Dermis microvascular lymphatic vessel endothelial cell (primary cell): ENCODE results near the gene OR56B4. TPM values are rescaled to one million over a fixed set of nuclear protein-coding genes. Genes with fewer than 3 reads are reported as not detected.
"Not testable (repeated sequence)": the region's sequence is repeated elsewhere in the genome, so short reads cannot be mapped to it uniquely, and the experiment has no call there.

Source experiments
- DNase-seq, 2 donors: peaks; one replicate each; pipeline versions ENCODE4 v3.0.0 to v3.0.0-alpha.2; 2010; ENCODE audit warnings: low read depth in 2 of 2
- total RNA-seq: library from RNA; depleted of rRNA; stranded (reverse); fragments of >200 nt; gene quantifications from 2 replicates; pipeline ENCODE4 v1.2.1, GENCODE V29; 2014

The OR56B4 gene
- total RNA-seq, 1 donor from 2014 or later: not detected

GRCh38 chr11:6143737-6144136 is 36.3 kb downstream of the OR56B4 start:
- DNase-seq: not testable (repeated sequence)

DNA sequence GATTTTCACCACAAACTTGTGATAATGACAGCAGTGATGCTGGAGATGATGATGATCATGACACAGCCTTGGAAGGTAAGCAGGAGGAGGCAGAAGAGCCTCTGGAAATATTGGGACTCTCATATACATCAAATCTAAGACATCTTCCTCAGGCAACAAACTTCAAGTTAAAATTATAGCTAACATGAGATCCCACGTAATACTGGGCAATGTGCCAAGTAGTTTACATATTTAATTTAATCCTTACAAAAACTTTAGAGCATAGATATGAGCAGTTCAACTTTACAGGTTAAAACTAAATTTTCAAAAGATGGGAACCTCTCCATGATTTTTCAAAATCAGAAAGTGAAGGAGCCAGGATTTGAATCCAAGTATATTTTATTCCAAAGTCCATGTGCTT is 43.6 kb downstream of the OR56B4 start:
- DNase-seq: no peak

DNA sequence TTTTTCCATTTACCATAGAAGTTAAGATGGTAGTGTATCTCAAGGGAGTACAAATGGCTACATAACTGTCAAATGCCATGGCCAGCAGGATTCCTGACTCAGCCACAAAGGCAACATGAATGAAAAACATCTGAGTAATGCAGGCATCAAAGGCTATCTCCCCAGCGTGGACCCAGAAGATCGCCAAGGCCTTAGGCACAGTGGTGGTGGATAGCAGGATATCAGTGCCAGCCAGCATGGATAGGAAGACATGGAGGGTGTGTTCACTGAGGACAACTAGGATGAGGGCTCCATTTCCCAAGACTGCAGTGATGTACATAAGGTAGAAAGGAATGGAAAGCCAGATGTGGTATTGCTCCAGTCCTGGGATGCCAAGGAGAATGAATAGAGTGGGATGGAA is 44.6 kb downstream of the OR56B4 start:
- no peak for DNase-seq

DNA sequence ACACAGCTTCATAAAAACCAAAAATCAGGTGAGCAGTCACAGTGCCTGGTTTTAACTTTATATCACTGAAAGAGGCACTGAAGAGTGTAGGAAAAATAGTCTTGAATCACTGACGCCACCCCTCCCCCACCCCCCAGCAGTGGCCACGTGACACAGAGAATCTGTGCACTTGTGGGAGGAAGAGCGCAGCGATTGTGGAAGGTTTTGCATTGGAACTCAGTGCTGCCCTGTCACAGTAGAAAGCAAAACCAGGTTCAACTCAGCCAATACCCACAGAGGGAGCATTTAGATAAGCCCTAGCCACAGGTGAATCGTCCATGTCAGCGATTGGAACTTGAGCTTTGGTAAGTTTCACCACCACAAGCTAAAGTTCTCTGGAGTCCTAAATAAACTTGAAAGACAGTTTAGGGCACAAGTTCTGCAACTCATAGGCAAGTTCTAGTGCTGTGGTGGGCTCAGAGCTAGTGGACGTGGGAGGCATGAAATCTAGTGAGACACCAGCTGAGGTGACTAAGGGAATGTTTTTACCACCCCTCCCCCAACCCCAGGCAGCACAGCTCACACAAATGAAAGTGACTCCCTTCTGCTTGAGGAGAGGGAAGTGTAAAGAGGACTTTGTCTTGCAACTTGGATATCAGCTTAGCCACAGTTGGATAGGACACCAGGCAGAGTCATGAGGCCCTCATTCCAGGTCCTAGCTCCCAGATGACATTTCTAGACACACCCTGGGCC is 49.3 kb downstream of the OR56B4 start:
- no peak for DNase-seq

Other genes starting within 250 kb of the OR56B4 start
- not detected in 2 replicates for gene OR52E8, start 250.0 kb upstream of the OR56B4 start, total RNA-seq
- not detected in 2 replicates for gene OR52E4, start 227.1 kb upstream of the OR56B4 start, total RNA-seq
- not detected in 2 replicates for gene OR52E5, start 214.5 kb upstream of the OR56B4 start, total RNA-seq
- gene OR56A3, start 165.4 kb upstream of the OR56B4 start, total RNA-seq: not detected in 2 replicates
- gene OR56A5, start 139.2 kb upstream of the OR56B4 start, total RNA-seq: not detected in 2 replicates
- gene OR52L1, start 120.7 kb upstream of the OR56B4 start, total RNA-seq: not detected in 2 replicates
- not detected in 2 replicates for gene OR56A4, start 100.7 kb upstream of the OR56B4 start, total RNA-seq
- not detected in 2 replicates for gene OR56A1, start 76.9 kb upstream of the OR56B4 start, total RNA-seq
- not detected in 2 replicates for gene OR52B2, start 62.6 kb downstream of the OR56B4 start, total RNA-seq
- not detected in 2 replicates for gene OR52W1, start 91.5 kb downstream of the OR56B4 start, total RNA-seq
- not detected in 2 replicates for gene C11orf42, start 97.9 kb downstream of the OR56B4 start, total RNA-seq
- gene FHIP1B, start 127.0 kb downstream of the OR56B4 start, total RNA-seq: 6.9 and 11.1 TPM in 2 replicates
- gene CNGA4, start 131.4 kb downstream of the OR56B4 start, total RNA-seq: not detected in 2 replicates
- not detected in 2 replicates for gene CCKBR, start 152.2 kb downstream of the OR56B4 start, total RNA-seq
- gene CAVIN3, start 212.8 kb downstream of the OR56B4 start, total RNA-seq: 106 and 127 TPM in 2 replicates